H1 (cell line): ENCODE measurements around the gene MYLK2. TPM values are rescaled to one million over a fixed set of nuclear protein-coding genes. Genes with fewer than 3 reads are reported as not detected.

Source experiments
- CTCF ChIA-PET: fragments of 300-600 bp; sonication (Branson Sonifier 250); formaldehyde crosslinking; loops from one replicate; lab custom pipeline; 2021; ENCODE audit not compliant: partially characterized antibody; lab: Charles Lee
- POLR2A ChIA-PET: fragments of 300-600 bp; sonication (Branson Sonifier 250); formaldehyde crosslinking; loops from one replicate; lab custom pipeline; 2021; ENCODE audit warnings: inconsistent platforms; ENCODE audit not compliant: partially characterized antibody; lab: Charles Lee
- DNase-seq, 2 experiments: peaks; one replicate each; pipeline versions ENCODE4 v3.0.0 to v3.0.0-alpha.2; 2010 to 2022; ENCODE audit warnings: low spot score in 2 of 2, low read depth in 1 of 2, mixed read lengths in 1 of 2
- FAIRE-seq: peaks from 2 replicates; lab custom pipeline; 2011; peaks lifted over from hg19 to GRCh38; lab: Jason Lieb, UNC
- H2AFZ ChIP-seq: 2 replicates; pipeline ENCODE4 v1.8.1; 2012; ENCODE audit warnings: low read length, inconsistent platforms
- H2AK5ac ChIP-seq: 2 replicates; pipeline ENCODE4 v1.6.1; 2013; ENCODE audit warnings: low read depth, low read length
- H2BK120ac ChIP-seq: replicated peaks from 2 replicates; pipeline ENCODE3; 2013; ENCODE audit warnings: low read depth, low read length, inconsistent platforms
- H2BK12ac ChIP-seq: 2 replicates; pipeline ENCODE4 v1.6.1; 2013; ENCODE audit warnings: low read depth, low read length
- H2BK15ac ChIP-seq: 2 replicates; pipeline ENCODE4 v1.6.1; 2013; ENCODE audit warnings: low read length
- H2BK20ac ChIP-seq: 2 replicates; pipeline ENCODE4 v1.6.1; 2013; ENCODE audit warnings: low read length
- H2BK5ac ChIP-seq: 2 replicates; pipeline ENCODE4 v1.6.1; 2013; ENCODE audit warnings: low read depth, low read length
- H3K14ac ChIP-seq: 2 replicates; pipeline ENCODE4 v1.6.1; 2013; ENCODE audit warnings: inconsistent platforms; ENCODE audit not compliant: insufficient read length
- H3K18ac ChIP-seq: 2 replicates; pipeline ENCODE4 v1.6.1; 2013; ENCODE audit warnings: low read length; ENCODE audit errors: extremely low read depth
- H3K23ac ChIP-seq: 2 replicates; pipeline ENCODE4 v1.6.1; 2013; ENCODE audit warnings: inconsistent platforms; ENCODE audit not compliant: insufficient read length
- H3K23me2 ChIP-seq: 2 replicates; pipeline ENCODE4 v1.6.1; 2013; ENCODE audit warnings: low read depth, low read length
- H3K27ac ChIP-seq: 2 replicates; pipeline ENCODE4 v1.6.1; 2011; ENCODE audit warnings: low read depth, low read length, inconsistent platforms
- H3K27me3 ChIP-seq, 4 experiments: replicated peaks in 1 of 4; 1 replicate in 1 of 4; 2 replicates in 3 of 4; pipeline versions ENCODE4 v1.6.1 to v1.8.1; 2011 to 2013; ENCODE audit warnings: low read length in 3 of 4, mild to moderate bottlenecking in 3 of 4, inconsistent platforms in 2 of 4, mixed read lengths in 2 of 4, moderate library complexity in 1 of 4; ENCODE audit not compliant: control insufficient read depth in 3 of 4, insufficient read depth in 3 of 4; ENCODE audit errors: extremely low read depth in 1 of 4
- H3K36me3 ChIP-seq, 4 experiments: 2 replicates each; pipeline versions ENCODE4 v1.6.1 to v1.8.1; 2011 to 2013; ENCODE audit warnings: mild to moderate bottlenecking in 4 of 4, low read length in 3 of 4, moderate library complexity in 2 of 4, control low read depth in 1 of 4, inconsistent platforms in 1 of 4; ENCODE audit not compliant: insufficient read depth in 4 of 4, control insufficient read depth in 2 of 4
- H3K4ac ChIP-seq: replicated peaks from 2 replicates; pipeline ENCODE3; 2013; ENCODE audit warnings: low read length, low read depth, mixed read lengths, inconsistent platforms; ENCODE audit not compliant: insufficient read length
- H3K4me1 ChIP-seq, 4 experiments: replicated peaks in 1 of 4; 1 replicate in 1 of 4; 2 replicates in 3 of 4; pipeline versions ENCODE4 v1.6.1 to v1.8.1; 2011 to 2013; ENCODE audit warnings: low read length in 3 of 4, inconsistent platforms in 2 of 4, mixed read lengths in 1 of 4; ENCODE audit not compliant: insufficient read depth in 4 of 4, control insufficient read depth in 3 of 4
- H3K4me2 ChIP-seq, 2 experiments: 2 replicates each; pipeline versions ENCODE4 v1.6.1 to v1.8.1; 2011 to 2013; ENCODE audit warnings: low read depth in 2 of 2, low read length in 2 of 2, control low read depth in 1 of 2, inconsistent platforms in 1 of 2, mild to moderate bottlenecking in 1 of 2; ENCODE audit not compliant: insufficient read depth in 1 of 2
- H3K4me3 ChIP-seq, 4 experiments: fragments of 200-600, 300-600 bp in 1 of 4; sonication (generic), shearing (Covaris generic), sonication (Bioruptor Twin) in 1 of 4; 2 replicates each; pipeline versions ENCODE4 v1.5.1 to v1.8.1; 2011 to 2016; ENCODE audit warnings: low read length in 4 of 4, low read depth in 3 of 4, control low read depth in 2 of 4, inconsistent platforms in 2 of 4, mild to moderate bottlenecking in 2 of 4, mixed read lengths in 1 of 4, moderate library complexity in 1 of 4; ENCODE audit not compliant: insufficient read depth in 2 of 4; ENCODE audit errors: extremely low read depth in 1 of 4
- H3K56ac ChIP-seq: replicated peaks from 2 replicates; pipeline ENCODE3; 2013; ENCODE audit warnings: low read depth, mild to moderate bottlenecking, mixed read lengths, low read length, inconsistent platforms; ENCODE audit not compliant: insufficient read length
- H3K79me1 ChIP-seq: 2 replicates; pipeline ENCODE4 v1.6.1; 2013; ENCODE audit warnings: low read depth, low read length, control low read depth
- H3K79me2 ChIP-seq, 2 experiments: 2 replicates each; pipeline versions ENCODE4 v1.6.1 to v1.8.1; 2012 to 2013; ENCODE audit warnings: low read length in 2 of 2, mild to moderate bottlenecking in 2 of 2, inconsistent platforms in 1 of 2; ENCODE audit not compliant: insufficient read depth in 2 of 2, control insufficient read depth in 1 of 2
- H3K9ac ChIP-seq, 4 experiments: replicated peaks in 1 of 4; 1 replicate in 1 of 4; 2 replicates in 3 of 4; pipeline versions ENCODE4 v1.6.1 to v1.8.1; 2011 to 2013; ENCODE audit warnings: low read depth in 3 of 4, low read length in 3 of 4, control low read depth in 2 of 4, mild to moderate bottlenecking in 2 of 4, moderate library complexity in 2 of 4, inconsistent platforms in 1 of 4; ENCODE audit errors: extremely low read depth in 1 of 4
- H3K9me3 ChIP-seq, 2 experiments: 2 replicates each; pipeline versions ENCODE4 v1.6.1 to v1.8.1; 2012 to 2013; ENCODE audit warnings: mild to moderate bottlenecking in 2 of 2, moderate library complexity in 2 of 2, control low read depth in 1 of 2, inconsistent platforms in 1 of 2, low read depth in 1 of 2, low read length in 1 of 2, mixed read lengths in 1 of 2; ENCODE audit not compliant: insufficient read depth in 2 of 2
- H4K20me1 ChIP-seq, 2 experiments: replicated peaks in 1 of 2; 2 replicates each; pipeline versions ENCODE3 to v1.8.1; 2011 to 2013; ENCODE audit warnings: inconsistent platforms in 2 of 2, low read length in 2 of 2, mild to moderate bottlenecking in 1 of 2; ENCODE audit not compliant: insufficient read depth in 2 of 2, control insufficient read depth in 1 of 2
- H4K5ac ChIP-seq: 2 replicates; pipeline ENCODE4 v1.6.1; 2013; ENCODE audit warnings: low read length, low read depth, mixed read lengths, inconsistent platforms; ENCODE audit not compliant: insufficient read length
- H4K8ac ChIP-seq: 2 replicates; pipeline ENCODE4 v1.8.0; 2013; ENCODE audit warnings: mild to moderate bottlenecking, moderate library complexity, low read length, inconsistent platforms; ENCODE audit not compliant: insufficient read depth; ENCODE audit errors: extremely low read depth
- H4K91ac ChIP-seq: replicated peaks from 2 replicates; pipeline ENCODE3; 2013; ENCODE audit warnings: low read length, mixed read lengths, inconsistent platforms; ENCODE audit not compliant: insufficient read length
- BCL11A ChIP-seq, 2 experiments: IDR thresholded peaks; one replicate each; pipeline ENCODE4 v1.6.1; 2011; ENCODE audit warnings: low read depth in 2 of 2, low read length in 2 of 2, mild to moderate bottlenecking in 2 of 2
- BRCA1 ChIP-seq: IDR thresholded peaks from 2 replicates; pipeline ENCODE4 v1.6.1; 2012; ENCODE audit warnings: low read depth, low read length, improper control_type of control experiment
- HDAC2 ChIP-seq, 2 experiments: fragments of 300-600 bp in 1 of 2; sonication (generic) in 1 of 2; IDR thresholded peaks; 2 replicates each; pipeline ENCODE4 v1.6.1; 2011 to 2012; ENCODE audit warnings: low read depth in 2 of 2, low read length in 2 of 2, mild to moderate bottlenecking in 2 of 2, moderate library complexity in 2 of 2, borderline replicate concordance in 1 of 2, inconsistent platforms in 1 of 2
- RBBP5 ChIP-seq: IDR thresholded peaks from 2 replicates; pipeline ENCODE4 v1.7.1; 2012; ENCODE audit warnings: low read depth, mild to moderate bottlenecking, inconsistent platforms, low read length, moderate library complexity, borderline replicate concordance
- RFX5 ChIP-seq: IDR thresholded peaks from 2 replicates; pipeline ENCODE4 v1.6.1; 2011; ENCODE audit warnings: low read depth, low read length, improper control_type of control experiment, borderline replicate concordance
- SIN3A ChIP-seq, 2 experiments: IDR thresholded peaks in 1 of 2; conservative IDR thresholded peaks in 1 of 2; 2 replicates each; pipeline ENCODE4 v1.6.1; 2011 to 2012; ENCODE audit warnings: low read length in 2 of 2, improper control_type of control experiment in 1 of 2, low read depth in 1 of 2, mild to moderate bottlenecking in 1 of 2
- WGBS, 2 experiments: shearing (Covaris generic) in 1 of 2; methylation state at CpG; one replicate each; pipeline versions ENCODE4 v1.1.6 to v1.1.7; 2013 to 2015; ENCODE audit warnings: low lambda C conversion rate in 2 of 2, mixed read lengths in 2 of 2, inconsistent platforms in 1 of 2, low coverage in 1 of 2, missing lambda C conversion rate in 1 of 2; ENCODE audit not compliant: insufficient replicate concordance in 2 of 2, insufficient coverage in 1 of 2, insufficient read length in 1 of 2; ENCODE audit errors: extremely low coverage in 1 of 2, missing lambda C conversion rate in 1 of 2; 5-methylcytosine and 5-hydroxymethylcytosine counted together
- polyA plus RNA-seq, 7 experiments: library from polyadenylated mRNA; depleted of rRNA in 3 of 7; stranded (reverse) in 5 of 7; unstranded in 2 of 7; fragments of >200 nt in 5 of 7; fragments of 200-250 nt in 2 of 7; gene quantifications; 1 replicate in 5 of 7; 2 replicates in 1 of 7; 4 replicates in 1 of 7; pipeline versions ENCODE4 v1.2.1 to v1.2.3, GENCODE V29; 2011 to 2013; ENCODE audit warnings: missing spikeins in 2 of 7, mixed read lengths in 2 of 7
- total RNA-seq: library from RNA; stranded (reverse); fragmentation: NEBNext Ultra II Directional; extraction: Animal tissue kit (Norgen Biotek cat#: 25700); gene quantifications from 2 replicates; pipeline ENCODE4 v1.2.1, GENCODE V29; 2021
- TF ChIP-seq, protein P1 (sequence below), 3 experiments: IDR thresholded peaks; 1 replicate in 2 of 3; 2 replicates in 1 of 3; pipeline versions ENCODE4 v1.5.1 to v1.6.1; 2011; ENCODE audit warnings: low read length in 3 of 3, mild to moderate bottlenecking in 3 of 3, inconsistent platforms in 2 of 3, low read depth in 1 of 3, moderate library complexity in 1 of 3; ENCODE audit not compliant: insufficient read depth in 1 of 3; ENCODE audit errors: control extremely low read depth in 1 of 3
- TF ChIP-seq, protein P2 (sequence below): IDR thresholded peaks from 2 replicates; pipeline ENCODE4 v1.6.1; 2011; ENCODE audit warnings: low read depth, mild to moderate bottlenecking, low read length; ENCODE audit not compliant: insufficient read depth

Gene MYLK2
- total and polyA plus RNA-seq, 2 of the 8 experiments (the other 6 are each of a cell fraction or from before 2014, with no cell fraction given) = 0.22 to 0.26 TPM

DNA sequence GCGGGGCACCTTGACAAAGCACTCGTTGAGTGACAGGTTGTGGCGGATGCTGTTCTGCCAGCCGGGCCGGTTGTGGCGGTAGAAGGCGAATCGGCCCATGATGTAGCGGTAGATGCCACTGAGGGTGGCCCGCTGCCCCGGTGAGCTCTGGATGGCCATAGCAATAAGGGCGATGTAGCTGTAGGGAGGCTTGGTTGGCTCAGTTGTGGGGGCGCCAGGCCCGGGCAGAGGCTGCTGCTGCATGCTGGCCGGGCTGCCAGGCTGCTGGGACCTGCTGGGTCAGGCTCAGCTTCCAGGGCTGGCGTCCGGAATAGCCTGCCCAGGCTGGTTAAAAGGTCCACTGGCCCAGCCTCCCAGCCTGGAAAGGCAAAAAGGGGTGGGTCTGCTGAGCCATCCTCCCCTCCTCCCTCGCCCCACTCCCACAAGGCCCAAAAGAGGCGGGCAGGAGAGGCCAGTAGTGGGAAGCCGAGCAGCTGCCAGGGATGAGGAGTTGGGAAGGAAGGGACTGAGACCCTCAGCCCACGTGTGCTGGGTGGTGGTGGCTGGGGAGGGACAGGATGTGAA, 26.2 kb downstream of the MYLK2 start, which contains the start of gene FOXS1:
TSS of gene FOXS1 (minus strand) at position 305 of the 564 bp plus-strand sequence. CDS start at position 243, 62 bp downstream.
- H2BK5ac ChIP-seq = peak within 1 kb of the TSS; percentile 60; the same call in 1 of the 2 replicates
- no peak within 1 kb of the TSS for H4K5ac ChIP-seq
- FAIRE-seq = no peak
- no peak within 1 kb of the TSS for H3K4me2 ChIP-seq
- WGBS, 2 experiments = 72% methylated on average over 21 of the region's 21 CpGs; no CpG with 5 or more reads in 1 of the 2 experiments
- H4K8ac ChIP-seq = no peak within 1 kb of the TSS
- no peak within 1 kb of the TSS for H4K91ac ChIP-seq
- H3K4me1 ChIP-seq = peaks cover 4 to 38% (median 33%) of the 10 kb centered on the region in 4 experiments
- peak within 1 kb of the TSS in 1 of 4 experiments; percentile 14; a peak in 1 of 8 replicates for H3K4me3 ChIP-seq
- peaks cover 5 to 25% (median 19%) of the 10 kb centered on the region in 4 experiments for H3K27me3 ChIP-seq
- H2BK20ac ChIP-seq = peak within 1 kb of the TSS; percentile 93
- ChIA-PET POLR2A (interaction anchor here (0.9 to 1.1 kb wide), 2 partner anchors 11 to 22 kb away, joined by 3 to 4 read pairs; no protein-coding TSS in a partner anchor), CTCF (interaction anchor here (0.6 to 4.2 kb wide), 15 partner anchors 9 to 803 kb away, joined by 3 to 44 read pairs (median 4); no protein-coding TSS in a partner anchor)
- no peak within 1 kb of the TSS for H3K4ac ChIP-seq
- no peak within 1 kb of the TSS for H3K23ac ChIP-seq
- no peak within 1 kb of the TSS for H2AK5ac ChIP-seq
- no peak within 1 kb of the TSS; the same call in 1 of the 2 replicates for H3K18ac ChIP-seq
- H4K20me1 ChIP-seq = no peaks in the 10 kb centered on the region
- peak within 1 kb of the TSS; percentile 4; the same call in 1 of the 2 replicates for H2BK12ac ChIP-seq
- peak within 1 kb of the TSS; percentile 84 for H2BK15ac ChIP-seq
- H3K9me3 ChIP-seq = no peaks in the 10 kb centered on the region
- no peak within 1 kb of the TSS for H3K9ac ChIP-seq
- H3K14ac ChIP-seq = no peak within 1 kb of the TSS
- no peak for DNase-seq
- H3K79me2 ChIP-seq = no peaks in the 10 kb centered on the region
- H3K79me1 ChIP-seq = no peaks in the 10 kb centered on the region
- H3K56ac ChIP-seq = no peak within 1 kb of the TSS
- no peak within 1 kb of the TSS for H2BK120ac ChIP-seq
- H3K27ac ChIP-seq = no peak within 1 kb of the TSS
- H3K36me3 ChIP-seq = no peaks in the 10 kb centered on the region
- H2AFZ ChIP-seq = no peak within 1 kb of the TSS
- H3K23me2 ChIP-seq = peaks cover 4% of the 10 kb centered on the region
- TF ChIP-seq RBBP5 (no peak), BCL11A (IDR thresholded peaks at IDR 0.05; ENCODE audit: low read depth in 2 of 2, low read length in 2 of 2) (no peak), HDAC2 (IDR thresholded peaks at IDR 0.05; ENCODE audit: borderline replicate concordance in 1 of 2, low read depth in 2 of 2, low read length in 2 of 2) (no peak), RFX5 (no peak), SIN3A (conservative IDR thresholded peaks at IDR 0.05 in 1 of 2, IDR thresholded peaks at IDR 0.05 in 1 of 2; ENCODE audit: low read depth in 1 of 2, low read length in 2 of 2) (no peak), BRCA1 (no peak)
- TF ChIP-seq, protein P1, sequence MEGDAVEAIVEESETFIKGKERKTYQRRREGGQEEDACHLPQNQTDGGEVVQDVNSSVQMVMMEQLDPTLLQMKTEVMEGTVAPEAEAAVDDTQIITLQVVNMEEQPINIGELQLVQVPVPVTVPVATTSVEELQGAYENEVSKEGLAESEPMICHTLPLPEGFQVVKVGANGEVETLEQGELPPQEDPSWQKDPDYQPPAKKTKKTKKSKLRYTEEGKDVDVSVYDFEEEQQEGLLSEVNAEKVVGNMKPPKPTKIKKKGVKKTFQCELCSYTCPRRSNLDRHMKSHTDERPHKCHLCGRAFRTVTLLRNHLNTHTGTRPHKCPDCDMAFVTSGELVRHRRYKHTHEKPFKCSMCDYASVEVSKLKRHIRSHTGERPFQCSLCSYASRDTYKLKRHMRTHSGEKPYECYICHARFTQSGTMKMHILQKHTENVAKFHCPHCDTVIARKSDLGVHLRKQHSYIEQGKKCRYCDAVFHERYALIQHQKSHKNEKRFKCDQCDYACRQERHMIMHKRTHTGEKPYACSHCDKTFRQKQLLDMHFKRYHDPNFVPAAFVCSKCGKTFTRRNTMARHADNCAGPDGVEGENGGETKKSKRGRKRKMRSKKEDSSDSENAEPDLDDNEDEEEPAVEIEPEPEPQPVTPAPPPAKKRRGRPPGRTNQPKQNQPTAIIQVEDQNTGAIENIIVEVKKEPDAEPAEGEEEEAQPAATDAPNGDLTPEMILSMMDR (IDR thresholded peaks at IDR 0.05; ENCODE audit: control extremely low read depth in 1 of 3, insufficient read depth in 1 of 3, low read depth in 1 of 3, low read length in 3 of 3) = no peak
- TF ChIP-seq, protein P2, sequence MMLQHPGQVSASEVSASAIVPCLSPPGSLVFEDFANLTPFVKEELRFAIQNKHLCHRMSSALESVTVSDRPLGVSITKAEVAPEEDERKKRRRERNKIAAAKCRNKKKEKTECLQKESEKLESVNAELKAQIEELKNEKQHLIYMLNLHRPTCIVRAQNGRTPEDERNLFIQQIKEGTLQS = no peak
